Neural cell (in vitro differentiated cells): Measurements from ENCODE around the gene RNF19B.

Experiments
- EP300 ChIP-seq: fragments of 450-650 bp; conservative IDR thresholded peaks from 2 replicates; pipeline ENCODE4 v1.6.1; 2014; ENCODE audit warnings: antibody characterized with exemption, mild to moderate bottlenecking, moderate library complexity; ENCODE audit not compliant: poor library complexity, severe bottlenecking
- EZH2 ChIP-seq: fragments of 200-600, 300-800 bp; shearing (Covaris generic), sonication (generic); IDR thresholded peaks from 2 replicates; pipeline ENCODE4 v1.6.1; 2014; ENCODE audit warnings: antibody characterized with exemption, low read length, borderline replicate concordance, mild to moderate bottlenecking; ENCODE audit not compliant: insufficient read depth, poor library complexity, severe bottlenecking
- TF ChIP-seq, protein P1 (sequence below): fragments of 450-650 bp; IDR thresholded peaks from 2 replicates; pipeline ENCODE4 v1.5.1; 2014; ENCODE audit warnings: antibody characterized with exemption, mild to moderate bottlenecking, moderate library complexity; ENCODE audit not compliant: poor library complexity, severe bottlenecking

- TF ChIP-seq, protein P1, sequence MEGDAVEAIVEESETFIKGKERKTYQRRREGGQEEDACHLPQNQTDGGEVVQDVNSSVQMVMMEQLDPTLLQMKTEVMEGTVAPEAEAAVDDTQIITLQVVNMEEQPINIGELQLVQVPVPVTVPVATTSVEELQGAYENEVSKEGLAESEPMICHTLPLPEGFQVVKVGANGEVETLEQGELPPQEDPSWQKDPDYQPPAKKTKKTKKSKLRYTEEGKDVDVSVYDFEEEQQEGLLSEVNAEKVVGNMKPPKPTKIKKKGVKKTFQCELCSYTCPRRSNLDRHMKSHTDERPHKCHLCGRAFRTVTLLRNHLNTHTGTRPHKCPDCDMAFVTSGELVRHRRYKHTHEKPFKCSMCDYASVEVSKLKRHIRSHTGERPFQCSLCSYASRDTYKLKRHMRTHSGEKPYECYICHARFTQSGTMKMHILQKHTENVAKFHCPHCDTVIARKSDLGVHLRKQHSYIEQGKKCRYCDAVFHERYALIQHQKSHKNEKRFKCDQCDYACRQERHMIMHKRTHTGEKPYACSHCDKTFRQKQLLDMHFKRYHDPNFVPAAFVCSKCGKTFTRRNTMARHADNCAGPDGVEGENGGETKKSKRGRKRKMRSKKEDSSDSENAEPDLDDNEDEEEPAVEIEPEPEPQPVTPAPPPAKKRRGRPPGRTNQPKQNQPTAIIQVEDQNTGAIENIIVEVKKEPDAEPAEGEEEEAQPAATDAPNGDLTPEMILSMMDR = no peak
- TF ChIP-seq EZH2 (no peak), EP300 (no peak)
Observed at GRCh38 chr1:33013791-33014190, 49.2 kb upstream of the RNF19B start.
